Esophagus squamous epithelium (tissue), 4 donors: ENCODE results near the gene SGK1.

ENCODE experiments used
- POLR2A ChIP-seq, 4 donors: fragments of 450-650 bp; IDR thresholded peaks; one replicate each; pipeline ENCODE4 v1.6.1; 2017; ENCODE audit warnings: antibody characterized with exemption in 4 of 4, mild to moderate bottlenecking in 4 of 4, moderate library complexity in 3 of 4
- TF ChIP-seq, protein P1 (sequence below), 6 experiments: fragments of 450-650 bp in 4 of 6; fragments of 200-600 bp in 2 of 6; sonication (generic) in 2 of 6; IDR thresholded peaks; one replicate each; pipeline ENCODE4 v1.5.1; 2016 to 2019; ENCODE audit warnings: antibody characterized with exemption in 6 of 6, mild to moderate bottlenecking in 4 of 6, moderate library complexity in 4 of 6

GRCh38 chr6:134253681-134254080 lies 64.2 kb downstream of the SGK1 start:
- TF ChIP-seq, protein P1, sequence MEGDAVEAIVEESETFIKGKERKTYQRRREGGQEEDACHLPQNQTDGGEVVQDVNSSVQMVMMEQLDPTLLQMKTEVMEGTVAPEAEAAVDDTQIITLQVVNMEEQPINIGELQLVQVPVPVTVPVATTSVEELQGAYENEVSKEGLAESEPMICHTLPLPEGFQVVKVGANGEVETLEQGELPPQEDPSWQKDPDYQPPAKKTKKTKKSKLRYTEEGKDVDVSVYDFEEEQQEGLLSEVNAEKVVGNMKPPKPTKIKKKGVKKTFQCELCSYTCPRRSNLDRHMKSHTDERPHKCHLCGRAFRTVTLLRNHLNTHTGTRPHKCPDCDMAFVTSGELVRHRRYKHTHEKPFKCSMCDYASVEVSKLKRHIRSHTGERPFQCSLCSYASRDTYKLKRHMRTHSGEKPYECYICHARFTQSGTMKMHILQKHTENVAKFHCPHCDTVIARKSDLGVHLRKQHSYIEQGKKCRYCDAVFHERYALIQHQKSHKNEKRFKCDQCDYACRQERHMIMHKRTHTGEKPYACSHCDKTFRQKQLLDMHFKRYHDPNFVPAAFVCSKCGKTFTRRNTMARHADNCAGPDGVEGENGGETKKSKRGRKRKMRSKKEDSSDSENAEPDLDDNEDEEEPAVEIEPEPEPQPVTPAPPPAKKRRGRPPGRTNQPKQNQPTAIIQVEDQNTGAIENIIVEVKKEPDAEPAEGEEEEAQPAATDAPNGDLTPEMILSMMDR (IDR thresholded peaks at IDR 0.05) = no peak
- no peak for TF ChIP-seq POLR2A (IDR thresholded peaks at IDR 0.05)
